ENCODE measurements around the gene TINAG. TPM values are rescaled to one million over a fixed set of nuclear protein-coding genes. Genes with fewer than 3 reads are reported as not detected.

Gene TINAG, protein sequence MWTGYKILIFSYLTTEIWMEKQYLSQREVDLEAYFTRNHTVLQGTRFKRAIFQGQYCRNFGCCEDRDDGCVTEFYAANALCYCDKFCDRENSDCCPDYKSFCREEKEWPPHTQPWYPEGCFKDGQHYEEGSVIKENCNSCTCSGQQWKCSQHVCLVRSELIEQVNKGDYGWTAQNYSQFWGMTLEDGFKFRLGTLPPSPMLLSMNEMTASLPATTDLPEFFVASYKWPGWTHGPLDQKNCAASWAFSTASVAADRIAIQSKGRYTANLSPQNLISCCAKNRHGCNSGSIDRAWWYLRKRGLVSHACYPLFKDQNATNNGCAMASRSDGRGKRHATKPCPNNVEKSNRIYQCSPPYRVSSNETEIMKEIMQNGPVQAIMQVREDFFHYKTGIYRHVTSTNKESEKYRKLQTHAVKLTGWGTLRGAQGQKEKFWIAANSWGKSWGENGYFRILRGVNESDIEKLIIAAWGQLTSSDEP
- not detected for total RNA-seq

GRCh38 chr6:54308289-54308985 is at the start of gene TINAG:
TINAG (plus strand) TSS chr6:54308441; CDS start chr6:54308551, 110 bp downstream.
- no peak within 1 kb of the TSS for H3K27ac Mint-ChIP-seq
- ATAC-seq (no peak), DNase-seq (ENCODE audit: low spot score) (no peak)
- H3K4me3 Mint-ChIP-seq = no peak within 1 kb of the TSS
- peaks cover 4% of the 10 kb centered on the region for H3K36me3 Mint-ChIP-seq
- H3K27me3 Mint-ChIP-seq = no peaks in the 10 kb centered on the region
- peaks cover 11% of the 10 kb centered on the region for H3K9me3 Mint-ChIP-seq
- no peaks in the 10 kb centered on the region for H3K4me1 Mint-ChIP-seq (ENCODE audit: low read depth in 2 of 2)

DNA sequence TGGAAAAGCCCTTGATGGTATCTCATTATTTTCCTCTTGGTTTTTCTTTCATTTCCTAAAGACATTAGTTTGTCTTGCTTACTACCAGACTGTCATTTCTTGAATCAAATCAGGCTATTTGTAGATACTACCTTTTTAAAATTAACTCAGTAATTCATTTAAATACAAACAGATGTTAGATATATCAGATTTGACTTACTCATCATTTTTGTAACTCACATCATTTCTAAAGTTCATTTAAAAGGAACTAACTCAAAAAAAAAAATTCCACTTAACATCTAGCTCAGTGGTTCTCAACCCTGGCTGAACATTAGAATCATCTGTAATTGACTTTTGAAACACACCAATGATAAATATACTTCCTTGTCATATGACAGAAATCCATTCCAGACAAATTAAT is 48.2 kb upstream of the TINAG start:
- Mint-ChIP-seq H3K27ac (no peak overlapping the region), H3K36me3 (no peaks in the 10 kb centered on the region), H3K4me3 (no peak overlapping the region), H3K27me3 (no peaks in the 10 kb centered on the region), H3K4me1 (ENCODE audit: low read depth in 2 of 2) (no peaks in the 10 kb centered on the region), H3K9me3 (no peaks in the 10 kb centered on the region)
- ATAC-seq (no peak), DNase-seq (ENCODE audit: low spot score) (no peak)

DNA sequence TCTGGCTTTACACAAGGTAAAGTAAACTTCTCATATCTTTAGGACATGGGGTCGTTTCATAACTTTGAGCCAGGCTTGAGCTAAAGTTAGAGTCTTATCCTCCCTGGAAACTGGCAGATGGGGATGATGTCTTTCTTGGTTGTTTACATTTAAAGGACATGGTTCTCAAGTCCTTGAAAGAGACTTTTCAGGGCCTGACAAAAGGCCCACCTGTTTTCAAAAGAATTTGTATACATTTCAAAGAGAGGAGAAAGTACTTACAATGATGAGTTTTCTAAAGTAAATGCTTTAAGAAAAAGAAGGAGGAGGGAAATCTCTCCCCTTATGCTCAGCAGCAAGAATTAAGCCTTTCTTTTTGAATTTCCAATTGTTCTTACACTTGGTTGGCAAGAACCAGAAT is 45.7 kb upstream of the TINAG start:
- Mint-ChIP-seq H3K4me3 (no peak overlapping the region), H3K9me3 (no peaks in the 10 kb centered on the region), H3K27ac (no peak overlapping the region), H3K36me3 (no peaks in the 10 kb centered on the region), H3K4me1 (ENCODE audit: low read depth in 2 of 2) (no peaks in the 10 kb centered on the region), H3K27me3 (no peaks in the 10 kb centered on the region)
- DNase-seq (ENCODE audit: low spot score) (no peak), ATAC-seq (no peak)

DNA sequence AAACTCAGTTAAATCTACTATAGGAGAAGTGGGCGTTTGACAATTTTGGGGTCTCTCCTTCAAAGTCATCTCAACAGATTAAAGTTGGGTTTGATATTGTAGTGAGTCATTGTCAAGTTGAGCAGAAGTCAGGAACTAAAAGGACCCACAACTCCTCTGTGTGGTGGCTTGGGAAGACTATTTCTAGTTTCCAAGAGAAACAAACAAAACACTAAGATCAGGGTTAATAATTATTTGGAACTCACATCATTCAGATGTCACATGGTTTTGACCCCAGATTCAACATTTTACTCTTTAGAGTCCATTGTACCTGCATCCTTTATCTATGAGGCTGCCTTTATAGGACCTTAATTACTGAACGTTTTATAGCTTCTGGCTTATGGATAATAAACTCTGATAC is 45.3 kb upstream of the TINAG start:
- Mint-ChIP-seq H3K27me3 (no peaks in the 10 kb centered on the region), H3K36me3 (no peaks in the 10 kb centered on the region)

GRCh38 chr6:54264581-54265272 is 43.5 kb upstream of the TINAG start:
- DNase-seq (ENCODE audit: low spot score) = no peak
- Mint-ChIP-seq H3K4me3 (no peak overlapping the region), H3K4me1 (ENCODE audit: low read depth in 2 of 2) (no peaks in the 10 kb centered on the region), H3K27me3 (no peaks in the 10 kb centered on the region), H3K9me3 (no peaks in the 10 kb centered on the region), H3K36me3 (no peaks in the 10 kb centered on the region), H3K27ac (no peak overlapping the region)
- ATAC-seq = no peak

More for the DNA sequence above, 45.3 kb upstream of the TINAG start:
- no peak overlapping the region for H3K27ac Mint-ChIP-seq
- ATAC-seq = no peak
- no peak for DNase-seq (ENCODE audit: low spot score)
- H3K4me1 Mint-ChIP-seq (ENCODE audit: low read depth in 2 of 2) = no peaks in the 10 kb centered on the region
- no peaks in the 10 kb centered on the region for H3K9me3 Mint-ChIP-seq
- H3K4me3 Mint-ChIP-seq = no peak overlapping the region

DNA sequence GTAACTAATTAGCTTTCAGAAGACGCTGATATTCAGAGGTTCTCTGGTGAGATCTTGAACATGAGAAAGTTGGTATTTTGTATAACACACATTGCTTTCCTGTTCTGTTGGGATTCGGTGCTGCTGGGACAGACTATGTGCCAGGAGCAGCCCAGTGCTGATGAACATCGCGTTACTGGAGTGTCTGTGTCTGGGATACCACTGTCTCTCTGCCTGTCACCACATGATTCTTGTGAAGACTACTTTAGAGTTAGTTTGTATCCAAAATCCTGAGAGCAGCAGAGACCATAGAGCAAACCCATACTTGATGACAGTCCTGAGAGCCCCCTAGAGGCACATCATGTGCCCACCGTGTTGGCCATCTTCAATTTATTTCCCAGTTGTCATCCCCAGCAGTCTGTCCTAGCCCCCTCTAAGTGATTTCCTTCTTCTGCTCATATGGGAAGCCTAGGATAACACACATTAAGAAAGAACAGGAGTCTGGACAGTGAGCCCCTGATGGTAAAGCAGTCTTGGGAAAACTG is 41.8 kb upstream of the TINAG start:
- Mint-ChIP-seq H3K36me3 (no peaks in the 10 kb centered on the region), H3K27ac (no peak overlapping the region), H3K4me1 (ENCODE audit: low read depth in 2 of 2) (no peaks in the 10 kb centered on the region), H3K27me3 (no peaks in the 10 kb centered on the region), H3K9me3 (no peaks in the 10 kb centered on the region), H3K4me3 (no peak overlapping the region)
- ATAC-seq (no peak), DNase-seq (ENCODE audit: low spot score) (no peak)

DNA sequence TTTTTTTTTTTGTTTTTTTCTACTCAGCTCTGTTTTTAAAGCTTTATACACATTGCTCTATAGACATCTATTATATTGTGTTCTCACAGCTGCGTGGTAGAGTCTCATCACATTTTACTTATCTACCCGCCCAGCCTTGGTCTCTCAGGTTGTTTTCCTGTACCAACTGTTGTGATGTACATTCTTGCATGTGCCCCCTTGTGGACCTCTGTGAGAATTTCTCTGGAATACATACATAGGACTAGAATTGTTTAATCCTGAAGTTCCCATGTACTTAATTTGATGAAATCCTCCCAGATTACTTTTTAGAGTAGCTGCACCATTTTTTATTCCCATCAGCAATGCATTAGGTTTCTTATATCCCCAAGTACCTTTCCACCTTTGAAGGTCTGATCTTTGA is 40.4 kb upstream of the TINAG start:
- Mint-ChIP-seq H3K36me3 (no peaks in the 10 kb centered on the region), H3K27ac (no peak overlapping the region), H3K4me3 (no peak overlapping the region), H3K9me3 (no peaks in the 10 kb centered on the region), H3K27me3 (no peaks in the 10 kb centered on the region), H3K4me1 (ENCODE audit: low read depth in 2 of 2) (no peaks in the 10 kb centered on the region)
- no peak for DNase-seq (ENCODE audit: low spot score)
- no peak for ATAC-seq

DNA sequence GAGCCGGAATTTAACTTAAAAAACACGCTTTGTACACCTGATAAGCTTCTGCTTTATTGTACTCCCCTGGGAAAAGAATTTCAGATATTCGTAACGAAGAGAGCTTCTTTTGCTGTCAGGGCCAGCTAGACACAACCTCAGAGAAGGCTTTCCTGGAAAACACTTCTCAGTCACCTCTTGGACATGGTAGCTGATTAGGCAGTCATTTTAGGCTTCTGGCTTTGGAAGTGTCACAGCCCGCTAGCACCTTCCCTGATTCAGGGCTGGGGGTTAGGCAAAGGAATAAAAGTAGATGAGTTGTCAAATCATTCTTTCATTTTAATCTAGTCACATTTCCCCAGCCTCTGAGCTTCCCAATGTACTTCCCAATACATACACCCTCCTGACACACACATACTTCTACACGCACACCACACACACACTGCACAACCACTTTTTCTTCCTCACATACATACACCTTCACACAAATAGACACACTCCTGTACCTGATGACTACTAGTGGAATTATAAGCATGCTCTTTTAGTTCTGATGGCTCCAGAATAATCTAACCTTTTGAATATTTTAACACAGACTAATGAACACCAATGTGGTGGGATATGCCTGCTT is 34.9 kb upstream of the TINAG start:
- ATAC-seq (no peak), DNase-seq (ENCODE audit: low spot score) (no peak)
- Mint-ChIP-seq H3K4me1 (ENCODE audit: low read depth in 2 of 2) (no peaks in the 10 kb centered on the region), H3K27ac (no peak overlapping the region), H3K9me3 (peaks cover 11% of the 10 kb centered on the region), H3K4me3 (no peak overlapping the region), H3K27me3 (no peaks in the 10 kb centered on the region), H3K36me3 (peaks cover 7% of the 10 kb centered on the region)

DNA sequence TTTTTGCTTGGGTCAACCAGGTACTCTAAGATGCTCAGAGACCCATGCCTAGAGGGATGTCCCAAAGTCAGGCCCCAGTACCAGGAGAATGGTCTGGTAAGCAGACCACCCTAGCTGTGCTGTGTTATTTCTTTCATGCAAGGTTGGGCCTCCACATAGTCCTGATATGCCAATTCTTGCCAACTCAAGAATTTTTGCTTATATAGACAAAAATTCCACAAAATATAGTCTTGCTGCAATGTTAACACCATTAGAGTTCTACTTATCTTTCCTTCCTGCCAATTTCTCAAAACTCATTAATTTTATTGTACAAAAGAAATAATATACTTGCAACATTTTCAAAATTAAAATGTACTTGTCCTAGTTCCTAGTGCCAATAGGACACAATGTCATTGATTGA is 33.9 kb upstream of the TINAG start:
- H3K4me1 Mint-ChIP-seq (ENCODE audit: low read depth in 2 of 2) = no peaks in the 10 kb centered on the region
- peaks cover 11% of the 10 kb centered on the region for H3K9me3 Mint-ChIP-seq
- ATAC-seq = no peak
- no peak for DNase-seq (ENCODE audit: low spot score)
- no peak overlapping the region for H3K27ac Mint-ChIP-seq
- peaks cover 7% of the 10 kb centered on the region for H3K36me3 Mint-ChIP-seq
- no peak overlapping the region for H3K4me3 Mint-ChIP-seq
- no peaks in the 10 kb centered on the region for H3K27me3 Mint-ChIP-seq

- no peak overlapping the region for H3K4me3 Mint-ChIP-seq
- H3K4me1 Mint-ChIP-seq (ENCODE audit: low read depth in 2 of 2) = no peaks in the 10 kb centered on the region
- peaks cover 11% of the 10 kb centered on the region for H3K9me3 Mint-ChIP-seq
These were observed 26.1 kb upstream of the TINAG start for GRCh38 chr6:54282186-54282585.

DNA sequence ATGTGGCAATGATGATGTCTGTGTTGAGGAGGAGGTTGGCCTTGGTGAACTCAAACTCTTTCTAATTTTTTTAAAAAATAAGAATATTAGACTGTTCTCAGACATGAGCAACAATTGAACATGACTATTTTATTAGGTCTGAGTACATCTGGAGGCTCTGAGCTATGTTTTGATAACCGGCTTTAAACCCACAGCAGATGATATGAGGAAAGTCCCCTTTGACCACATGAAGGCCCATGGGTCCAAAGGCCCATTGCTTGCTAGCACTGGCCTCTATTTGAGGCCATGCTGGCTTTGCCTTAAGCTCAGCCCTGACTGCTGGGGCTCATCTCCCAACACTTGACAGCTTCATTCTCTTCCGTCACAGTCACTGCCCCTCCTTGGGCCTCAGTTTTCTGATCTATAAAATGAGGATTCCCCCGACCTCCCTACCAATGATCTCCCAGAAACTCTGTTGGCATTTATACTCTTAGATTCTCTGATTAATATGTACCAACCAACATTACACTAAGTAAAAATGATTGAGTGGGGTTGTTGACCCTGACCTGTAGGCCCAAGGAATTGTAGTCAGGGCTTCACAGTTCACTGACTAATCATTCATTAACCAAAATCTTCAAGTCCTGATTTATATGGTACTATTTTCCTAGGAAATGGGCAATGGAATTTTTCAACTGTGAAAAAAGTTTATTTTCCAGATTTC is 23.9 kb upstream of the TINAG start:
- Mint-ChIP-seq H3K4me3 (no peak overlapping the region), H3K9me3 (peaks cover 16% of the 10 kb centered on the region), H3K4me1 (ENCODE audit: low read depth in 2 of 2) (no peaks in the 10 kb centered on the region), H3K27ac (no peak overlapping the region), H3K36me3 (no peaks in the 10 kb centered on the region), H3K27me3 (no peaks in the 10 kb centered on the region)
- no peak for DNase-seq (ENCODE audit: low spot score)
- no peak for ATAC-seq

More at GRCh38 chr6:54282186-54282585, 26.1 kb upstream of the TINAG start:
- Mint-ChIP-seq H3K36me3 (peaks cover 3% of the 10 kb centered on the region), H3K27me3 (no peaks in the 10 kb centered on the region), H3K27ac (no peak overlapping the region)
- ATAC-seq = no peak
- DNase-seq (ENCODE audit: low spot score) = no peak

GRCh38 chr6:54285595-54285994 is 22.6 kb upstream of the TINAG start:
- Mint-ChIP-seq H3K27ac (no peak overlapping the region), H3K36me3 (no peaks in the 10 kb centered on the region), H3K4me1 (ENCODE audit: low read depth in 2 of 2) (no peaks in the 10 kb centered on the region), H3K4me3 (no peak overlapping the region), H3K9me3 (peaks cover 17% of the 10 kb centered on the region), H3K27me3 (no peaks in the 10 kb centered on the region)
- ATAC-seq = no peak
- DNase-seq (ENCODE audit: low spot score) = no peak

GRCh38 chr6:54286141-54286540 is 22.1 kb upstream of the TINAG start:
- Mint-ChIP-seq H3K27me3 (no peaks in the 10 kb centered on the region), H3K4me1 (ENCODE audit: low read depth in 2 of 2) (no peaks in the 10 kb centered on the region), H3K36me3 (no peaks in the 10 kb centered on the region), H3K9me3 (peaks cover 17% of the 10 kb centered on the region), H3K4me3 (no peak overlapping the region), H3K27ac (no peak overlapping the region)
- ATAC-seq = no peak
- DNase-seq (ENCODE audit: low spot score) = no peak

Measured in natural killer cell treated with Interleukin-12 subunit alpha and Interleukin-12 subunit beta and Interleukin-15 and Interleukin-18, amount 100 ng/mL, for 72 hours (primary cell).